Progenitor cell of endocrine pancreas (in vitro differentiated cells): ENCODE results near the gene ZSCAN5B. TPM values are rescaled to one million over a fixed set of nuclear protein-coding genes. Genes with fewer than 3 reads are reported as not detected.
"Not testable (repeated sequence)": the region's sequence is repeated elsewhere in the genome, so short reads cannot be mapped to it uniquely, and the experiment has no call there.

Experiments
- DNase-seq: peaks from one replicate; pipeline ENCODE4 v3.0.0; 2021; ENCODE audit warnings: low spot score; ENCODE audit not compliant: unreplicated experiment
- H3K27ac Mint-ChIP-seq: 2 replicates; pipeline ENCODE4 v1.8.0; 2021; ENCODE audit warnings: mild to moderate bottlenecking, moderate library complexity, mixed read lengths
- H3K27me3 Mint-ChIP-seq: 2 replicates; pipeline ENCODE4 v1.8.0; 2021; ENCODE audit warnings: mixed read lengths
- H3K36me3 Mint-ChIP-seq: 2 replicates; pipeline ENCODE4 v1.8.0; 2022; ENCODE audit warnings: mixed read lengths; ENCODE audit not compliant: insufficient read depth
- H3K4me1 Mint-ChIP-seq: 2 replicates; pipeline ENCODE4 v1.8.0; 2021; ENCODE audit warnings: low read depth, mixed read lengths
- H3K4me3 Mint-ChIP-seq: 2 replicates; pipeline ENCODE4 v1.8.0; 2021; ENCODE audit warnings: low read depth, mild to moderate bottlenecking, moderate library complexity, mixed read lengths
- H3K9me3 Mint-ChIP-seq: 2 replicates; pipeline ENCODE4 v1.8.0; 2021; ENCODE audit warnings: low read depth, mixed read lengths
- total RNA-seq: library from RNA; stranded (reverse); gene quantifications from 2 replicates; pipeline ENCODE4 v1.2.1, GENCODE V29; 2021
- TF ChIP-seq, protein P1 (sequence below): fragments of 200-600 bp; sonication (generic); IDR thresholded peaks from one replicate; pipeline ENCODE4 v1.5.0; 2021; ENCODE audit warnings: antibody characterized with exemption, mild to moderate bottlenecking; ENCODE audit not compliant: unreplicated experiment

Gene ZSCAN5B
- total RNA-seq, 1 donor from 2014 or later = not detected

DNA sequence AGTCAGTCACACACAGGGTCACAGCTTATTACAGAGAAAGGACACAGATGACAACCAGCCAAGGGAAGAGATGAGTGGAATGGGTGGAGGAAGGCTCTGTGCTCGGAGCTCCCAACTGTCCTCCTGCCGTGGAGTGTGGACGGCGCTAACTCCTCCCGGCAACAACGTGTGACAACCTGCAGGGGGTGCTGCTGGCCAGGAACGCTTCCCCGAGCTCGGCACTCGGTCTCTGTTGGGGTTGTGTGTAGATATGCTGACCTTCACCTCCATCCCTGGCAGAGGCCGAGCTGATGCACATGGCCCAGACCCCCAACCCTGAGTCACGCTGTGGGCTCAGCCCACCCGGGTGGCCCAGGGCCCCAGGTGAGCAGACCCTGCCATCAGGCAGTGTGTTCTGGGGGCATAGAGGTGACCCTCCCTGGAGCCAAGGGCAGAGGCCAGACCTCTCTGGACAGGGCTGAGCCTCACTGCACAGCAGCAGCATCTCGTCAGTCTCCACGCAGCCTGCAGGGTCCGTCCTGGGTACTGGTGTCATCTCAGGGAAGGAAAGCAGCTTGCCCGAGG is 42.4 kb downstream of the ZSCAN5B start:
- H3K4me3 Mint-ChIP-seq = no peak overlapping the region
- TF ChIP-seq, protein P1, sequence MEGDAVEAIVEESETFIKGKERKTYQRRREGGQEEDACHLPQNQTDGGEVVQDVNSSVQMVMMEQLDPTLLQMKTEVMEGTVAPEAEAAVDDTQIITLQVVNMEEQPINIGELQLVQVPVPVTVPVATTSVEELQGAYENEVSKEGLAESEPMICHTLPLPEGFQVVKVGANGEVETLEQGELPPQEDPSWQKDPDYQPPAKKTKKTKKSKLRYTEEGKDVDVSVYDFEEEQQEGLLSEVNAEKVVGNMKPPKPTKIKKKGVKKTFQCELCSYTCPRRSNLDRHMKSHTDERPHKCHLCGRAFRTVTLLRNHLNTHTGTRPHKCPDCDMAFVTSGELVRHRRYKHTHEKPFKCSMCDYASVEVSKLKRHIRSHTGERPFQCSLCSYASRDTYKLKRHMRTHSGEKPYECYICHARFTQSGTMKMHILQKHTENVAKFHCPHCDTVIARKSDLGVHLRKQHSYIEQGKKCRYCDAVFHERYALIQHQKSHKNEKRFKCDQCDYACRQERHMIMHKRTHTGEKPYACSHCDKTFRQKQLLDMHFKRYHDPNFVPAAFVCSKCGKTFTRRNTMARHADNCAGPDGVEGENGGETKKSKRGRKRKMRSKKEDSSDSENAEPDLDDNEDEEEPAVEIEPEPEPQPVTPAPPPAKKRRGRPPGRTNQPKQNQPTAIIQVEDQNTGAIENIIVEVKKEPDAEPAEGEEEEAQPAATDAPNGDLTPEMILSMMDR = peak; percentile 45
- DNase-seq = no peak
- H3K36me3 Mint-ChIP-seq = peaks cover 20% of the 10 kb centered on the region
- H3K27ac Mint-ChIP-seq = no peak overlapping the region
- H3K27me3 Mint-ChIP-seq = no peaks in the 10 kb centered on the region
- H3K9me3 Mint-ChIP-seq = no peaks in the 10 kb centered on the region
- H3K4me1 Mint-ChIP-seq = peaks cover 4% of the 10 kb centered on the region

DNA sequence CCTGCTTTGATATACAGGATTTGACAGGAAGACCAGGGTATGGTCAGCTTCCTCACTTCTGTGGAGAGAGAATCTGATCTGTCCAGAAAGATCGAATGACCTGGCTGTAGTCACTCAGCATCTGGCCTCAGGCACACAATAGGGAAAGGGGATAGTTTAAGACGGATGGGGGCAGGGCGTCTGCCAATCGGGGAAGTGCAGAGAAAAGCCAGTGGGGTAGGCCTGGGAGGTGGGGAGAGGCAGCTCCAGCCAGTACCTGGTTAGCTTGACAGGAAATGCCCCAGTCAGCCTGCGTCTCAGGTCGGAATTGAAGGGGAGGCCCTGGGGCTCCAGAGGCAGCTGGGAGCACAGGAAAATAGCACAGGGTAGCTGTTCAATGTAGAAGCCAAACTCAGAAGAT is 44.1 kb downstream of the ZSCAN5B start:
- TF ChIP-seq, protein P1 = no peak
- Mint-ChIP-seq H3K27me3 (no peaks in the 10 kb centered on the region), H3K4me1 (peaks cover 4% of the 10 kb centered on the region), H3K27ac (peak overlapping the region; percentile 70), H3K36me3 (peaks cover 23% of the 10 kb centered on the region), H3K9me3 (no peaks in the 10 kb centered on the region), H3K4me3 (no peak overlapping the region)
- DNase-seq = no peak

DNA sequence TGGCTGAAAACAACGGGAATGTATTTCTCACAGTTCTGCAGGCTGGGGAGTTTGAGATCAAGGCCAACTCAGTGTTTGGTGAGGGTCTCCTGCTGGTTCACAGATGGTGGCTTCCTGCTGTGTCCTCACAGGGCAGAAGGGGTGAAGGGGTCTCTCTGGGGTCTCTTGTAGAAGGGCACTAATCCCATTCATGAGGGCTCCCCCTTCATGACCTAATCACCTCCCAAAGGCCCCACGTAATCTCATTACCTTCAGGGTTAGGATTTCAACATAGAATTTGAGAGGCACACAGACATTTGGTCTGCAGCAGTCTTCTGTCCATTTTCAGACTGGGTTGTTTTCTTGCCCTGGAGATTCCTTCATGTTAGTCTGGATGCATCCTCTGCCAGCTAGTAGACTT is 44.9 kb downstream of the ZSCAN5B start:
- H3K4me3 Mint-ChIP-seq = no peak overlapping the region
- H3K4me1 Mint-ChIP-seq = peaks cover 4% of the 10 kb centered on the region
- TF ChIP-seq, protein P1 = no peak
- H3K36me3 Mint-ChIP-seq = peaks cover 23% of the 10 kb centered on the region
- DNase-seq = no peak
- H3K27me3 Mint-ChIP-seq = no peaks in the 10 kb centered on the region
- peak overlapping the region; percentile 85 for H3K27ac Mint-ChIP-seq
- H3K9me3 Mint-ChIP-seq = no peaks in the 10 kb centered on the region

DNA sequence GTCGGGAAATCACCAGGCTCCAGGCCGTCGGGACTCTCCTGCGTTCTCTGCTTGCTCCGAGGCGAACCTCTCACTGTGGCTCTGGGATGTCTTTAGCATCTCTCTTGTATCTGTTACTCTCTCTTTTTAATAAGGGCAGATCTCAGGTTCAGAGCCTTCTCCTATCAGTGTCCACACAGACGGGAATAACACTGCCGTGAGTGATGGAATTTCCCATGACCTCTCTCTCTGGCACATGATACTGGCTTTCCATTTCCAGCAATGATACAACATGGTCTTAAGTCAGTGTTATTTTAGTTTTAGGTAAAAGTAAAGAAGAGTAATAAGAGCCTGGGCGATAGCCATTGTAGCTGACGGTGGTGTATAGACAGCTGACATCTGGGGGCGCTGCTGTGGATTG is 47.2 kb downstream of the ZSCAN5B start:
- H3K27ac Mint-ChIP-seq = no peak overlapping the region
- no peaks in the 10 kb centered on the region for H3K27me3 Mint-ChIP-seq
- peaks cover 4% of the 10 kb centered on the region for H3K4me1 Mint-ChIP-seq
- no peaks in the 10 kb centered on the region for H3K9me3 Mint-ChIP-seq
- TF ChIP-seq, protein P1 = no peak
- H3K4me3 Mint-ChIP-seq = no peak overlapping the region
- H3K36me3 Mint-ChIP-seq = peaks cover 19% of the 10 kb centered on the region
- DNase-seq = no peak

DNA sequence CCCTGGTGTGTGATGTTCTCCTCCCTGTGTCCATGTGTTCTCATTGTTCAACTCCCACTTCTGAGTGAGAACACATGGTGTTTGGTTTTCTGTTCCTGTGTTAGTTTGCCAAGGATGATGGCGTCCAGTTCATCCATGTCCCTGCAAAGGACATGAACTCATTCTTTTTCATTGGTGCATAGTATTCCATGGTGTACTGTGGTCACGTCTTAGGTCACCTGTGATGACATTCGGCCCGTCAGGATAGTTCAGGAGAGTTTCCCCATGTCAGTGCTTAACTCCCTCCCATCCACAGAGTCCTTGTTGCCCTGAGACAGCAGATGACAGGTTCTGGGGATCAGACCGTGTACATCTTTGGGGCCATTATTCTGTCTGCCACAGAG is 47.9 kb downstream of the ZSCAN5B start:
- Mint-ChIP-seq H3K36me3 (peaks cover 17% of the 10 kb centered on the region), H3K9me3 (no peaks in the 10 kb centered on the region), H3K27ac (no peak overlapping the region), H3K4me3 (no peak overlapping the region), H3K4me1 (peaks cover 6% of the 10 kb centered on the region), H3K27me3 (no peaks in the 10 kb centered on the region)
- DNase-seq = no peak
- TF ChIP-seq, protein P1 = no peak

DNA sequence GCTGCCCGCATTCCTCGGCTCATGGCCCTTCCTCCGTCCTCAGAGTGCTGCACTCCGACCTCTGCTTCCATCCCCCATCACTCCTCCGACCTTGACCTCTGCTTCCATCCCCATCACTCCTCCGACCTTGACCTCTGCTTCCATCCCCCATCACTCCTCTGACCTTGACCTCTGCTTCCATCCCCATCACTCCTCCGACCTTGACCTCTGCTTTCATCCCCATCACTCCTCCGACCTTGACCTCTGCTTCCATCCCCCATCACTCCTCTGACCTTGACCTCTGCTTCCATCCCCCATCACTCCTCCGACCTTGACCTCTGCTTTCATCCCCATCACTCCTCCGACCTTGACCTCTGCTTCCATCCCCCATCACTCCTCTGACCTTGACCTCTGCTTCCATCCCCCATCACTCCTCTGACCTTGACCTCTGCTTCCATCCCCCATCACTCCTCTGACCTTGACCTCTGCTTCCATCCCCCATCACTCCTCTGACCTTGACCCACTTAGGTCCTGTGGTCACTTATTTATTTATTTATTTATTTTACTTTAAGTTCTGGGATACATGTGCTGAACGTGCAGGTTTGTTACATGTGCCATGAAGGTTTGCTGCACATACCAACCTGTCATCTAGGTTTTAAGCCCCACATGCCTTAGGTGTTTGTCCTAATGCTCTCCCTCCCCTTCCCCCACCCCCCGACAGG is 48.5 kb downstream of the ZSCAN5B start:
- not testable (repeated sequence) for H3K27me3 Mint-ChIP-seq, DNase-seq, H3K27ac Mint-ChIP-seq, H3K4me3 Mint-ChIP-seq, H3K9me3 Mint-ChIP-seq
- peaks cover 11% of the 10 kb centered on the region for H3K4me1 Mint-ChIP-seq
- peaks cover 17% of the 10 kb centered on the region for H3K36me3 Mint-ChIP-seq
